IPS-20b (cell line): Measurements from ENCODE around the gene LRCH1.

ENCODE experiments used
- H3K27ac ChIP-seq: one replicate; pipeline ENCODE4 v1.5.1; 2013; ENCODE audit warnings: low read length
- H3K27me3 ChIP-seq: 2 replicates; pipeline ENCODE4 v1.6.1; 2013; ENCODE audit warnings: mild to moderate bottlenecking, low read length, inconsistent platforms; ENCODE audit not compliant: insufficient read depth
- H3K36me3 ChIP-seq: 2 replicates; pipeline ENCODE4 v1.6.1; 2013; ENCODE audit warnings: low read depth, mild to moderate bottlenecking, inconsistent platforms, low read length, moderate library complexity; ENCODE audit not compliant: insufficient read depth
- H3K4me1 ChIP-seq: 2 replicates; pipeline ENCODE4 v1.6.1; 2013; ENCODE audit warnings: mild to moderate bottlenecking, control low read depth, inconsistent platforms, low read length, moderate library complexity; ENCODE audit not compliant: insufficient read depth
- H3K4me3 ChIP-seq: 2 replicates; pipeline ENCODE4 v1.5.1; 2013; ENCODE audit warnings: mild to moderate bottlenecking, low read length, inconsistent platforms
- H3K9ac ChIP-seq: 2 replicates; pipeline ENCODE4 v1.6.1; 2013; ENCODE audit warnings: low read depth, mild to moderate bottlenecking, inconsistent platforms, low read length, moderate library complexity
- H3K9me3 ChIP-seq: 2 replicates; pipeline ENCODE4 v1.6.1; 2013; ENCODE audit warnings: mild to moderate bottlenecking, low read depth, low read length, inconsistent platforms; ENCODE audit not compliant: insufficient read depth

LRCH1 gene

GRCh38 chr13:46665633-46666482 lies 112.9 kb downstream of the LRCH1 start:
- peak overlapping the region; percentile 28; the same call in 1 of the 2 replicates for H3K4me3 ChIP-seq
- no peaks in the 10 kb centered on the region for H3K9me3 ChIP-seq
- H3K4me1 ChIP-seq = peaks cover 43% of the 10 kb centered on the region
- no peaks in the 10 kb centered on the region for H3K27me3 ChIP-seq
- H3K36me3 ChIP-seq = no peaks in the 10 kb centered on the region
- H3K9ac ChIP-seq = peak overlapping the region; percentile 46; the same call in 1 of the 2 replicates
- no peak overlapping the region for H3K27ac ChIP-seq

DNA sequence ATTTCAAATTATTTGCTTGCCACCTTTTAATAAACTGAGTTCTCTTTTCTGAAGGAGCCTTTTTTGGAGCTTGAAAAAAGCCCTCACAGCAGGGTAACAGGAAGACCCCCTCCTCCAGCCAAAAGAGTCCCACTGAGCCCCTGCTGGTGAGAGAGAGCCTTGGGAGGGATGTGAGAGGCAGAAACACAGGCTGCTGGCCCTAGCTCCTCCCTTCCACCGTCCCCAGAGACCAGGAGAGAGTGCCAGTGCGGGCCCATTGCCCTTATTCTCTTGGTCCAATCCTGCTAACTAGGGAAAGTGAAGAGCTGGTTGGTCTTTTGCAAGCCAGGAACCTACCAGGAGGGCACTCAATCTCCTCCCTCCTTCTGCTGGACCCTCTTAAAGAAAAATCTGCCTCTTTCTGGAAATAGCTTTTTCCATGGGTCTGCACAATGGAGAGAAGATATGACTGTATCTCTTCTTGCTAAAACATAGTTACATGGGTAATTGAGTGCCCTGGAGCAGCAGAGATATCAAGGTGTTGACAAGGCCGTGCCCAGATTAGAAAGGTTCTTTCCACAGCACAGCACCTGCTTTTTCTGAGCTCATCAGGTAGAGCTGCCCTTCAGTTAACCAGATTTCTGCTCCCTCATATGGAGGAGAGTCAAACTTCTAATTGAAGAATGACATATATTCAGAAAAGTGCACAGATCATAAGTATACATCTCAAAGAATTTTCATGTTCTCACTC lies 113.9 kb downstream of the LRCH1 start:
- Histone ChIP-seq H3K4me1 (peaks cover 43% of the 10 kb centered on the region), H3K27ac (no peak overlapping the region), H3K36me3 (no peaks in the 10 kb centered on the region), H3K9ac (no peak overlapping the region), H3K4me3 (peak overlapping the region; percentile 28; the same call in 1 of the 2 replicates), H3K27me3 (no peaks in the 10 kb centered on the region), H3K9me3 (no peaks in the 10 kb centered on the region)

DNA sequence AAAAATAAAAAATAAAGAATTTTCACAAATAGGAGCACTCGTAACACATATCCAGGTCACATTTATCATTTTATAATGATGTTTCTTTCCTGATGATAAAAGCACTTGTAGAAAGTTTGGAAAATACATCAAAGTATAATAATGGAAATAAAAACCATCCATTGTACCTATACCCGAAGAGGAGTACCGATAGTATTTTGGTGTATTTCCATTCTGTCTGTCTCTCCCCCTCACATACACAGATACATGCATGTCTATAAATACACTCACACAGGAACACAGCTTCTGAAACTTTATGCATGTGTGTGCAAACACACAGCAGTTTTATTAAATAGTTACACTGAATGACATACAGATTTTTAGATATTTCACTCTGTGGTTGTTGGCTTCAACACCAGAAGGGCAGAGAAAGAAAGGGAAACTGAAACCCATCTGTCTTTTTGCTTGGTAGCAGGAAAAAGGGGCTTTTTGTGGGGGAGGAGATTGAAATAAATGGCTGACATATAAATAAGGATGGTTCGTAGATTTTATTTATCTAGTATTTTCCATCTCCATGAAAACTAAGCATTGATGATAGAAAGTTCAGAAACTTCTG lies 114.8 kb downstream of the LRCH1 start:
- Histone ChIP-seq H3K4me3 (no peak overlapping the region), H3K36me3 (no peaks in the 10 kb centered on the region), H3K9ac (no peak overlapping the region), H3K27me3 (no peaks in the 10 kb centered on the region), H3K4me1 (peaks cover 37% of the 10 kb centered on the region), H3K27ac (no peak overlapping the region), H3K9me3 (no peaks in the 10 kb centered on the region)

DNA sequence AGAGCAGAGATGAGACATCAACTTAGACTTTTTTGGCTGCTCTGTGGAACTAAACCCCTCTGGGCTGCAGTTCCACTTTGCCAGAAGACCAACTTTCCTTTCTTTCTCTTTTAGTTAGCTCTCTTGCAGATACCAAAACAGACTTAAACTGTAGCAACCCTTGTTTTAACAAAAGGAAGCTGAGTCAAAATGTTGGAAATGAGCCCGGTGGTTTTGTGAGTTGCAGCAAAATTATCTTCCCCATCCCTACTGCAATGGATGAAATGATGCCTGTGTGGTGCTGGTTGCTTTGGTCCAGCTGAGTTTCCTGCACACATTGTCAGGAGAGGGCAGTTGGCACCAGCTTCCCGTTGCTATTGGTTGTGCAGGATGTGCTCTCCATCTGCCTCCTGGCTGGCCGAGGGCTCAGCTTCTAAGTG lies 115.3 kb downstream of the LRCH1 start:
- no peak overlapping the region for H3K4me3 ChIP-seq
- no peaks in the 10 kb centered on the region for H3K9me3 ChIP-seq
- H3K27ac ChIP-seq = no peak overlapping the region
- H3K9ac ChIP-seq = no peak overlapping the region
- no peaks in the 10 kb centered on the region for H3K36me3 ChIP-seq
- H3K4me1 ChIP-seq = peaks cover 33% of the 10 kb centered on the region
- no peaks in the 10 kb centered on the region for H3K27me3 ChIP-seq

DNA sequence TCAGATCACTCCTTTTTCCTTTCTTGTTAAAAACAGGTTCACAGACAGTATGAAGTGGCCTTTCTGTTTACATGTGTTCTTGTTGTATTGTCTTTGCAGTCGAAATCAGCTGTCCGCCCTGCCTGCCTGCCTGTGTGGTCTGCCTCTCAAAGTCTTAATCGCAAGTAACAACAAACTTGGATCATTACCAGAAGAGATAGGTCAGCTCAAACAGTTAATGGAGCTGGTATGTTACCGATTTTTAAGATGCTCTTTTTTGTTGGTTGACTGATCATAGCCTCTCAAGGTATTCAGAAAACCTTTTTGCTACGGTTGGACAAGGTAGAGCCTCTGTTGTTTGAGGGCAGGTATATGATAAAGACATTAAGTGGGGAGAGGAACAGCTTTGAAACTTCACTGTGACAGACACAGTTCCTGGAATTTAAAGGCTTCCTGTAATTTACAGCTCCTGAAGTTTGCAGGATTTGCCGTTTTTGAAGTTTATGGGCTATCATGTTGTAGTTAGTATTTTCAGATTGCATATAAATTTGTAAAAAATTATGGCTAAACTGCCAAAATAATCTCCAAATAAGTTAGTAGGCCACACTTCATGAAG lies 116.1 kb downstream of the LRCH1 start:
- Histone ChIP-seq H3K36me3 (no peaks in the 10 kb centered on the region), H3K4me1 (peaks cover 28% of the 10 kb centered on the region), H3K9me3 (no peaks in the 10 kb centered on the region), H3K4me3 (no peak overlapping the region), H3K27me3 (no peaks in the 10 kb centered on the region), H3K27ac (no peak overlapping the region), H3K9ac (no peak overlapping the region)

GRCh38 chr13:46672338-46673090 lies 119.5 kb downstream of the LRCH1 start:
- Histone ChIP-seq H3K4me1 (peaks cover 3% of the 10 kb centered on the region; the same call in 1 of the 2 replicates), H3K4me3 (no peak overlapping the region), H3K27ac (no peak overlapping the region), H3K9ac (no peak overlapping the region), H3K27me3 (no peaks in the 10 kb centered on the region), H3K9me3 (no peaks in the 10 kb centered on the region), H3K36me3 (no peaks in the 10 kb centered on the region)

GRCh38 chr13:46675016-46675415 lies 122.0 kb downstream of the LRCH1 start:
- Histone ChIP-seq H3K4me1 (no peaks in the 10 kb centered on the region), H3K27me3 (no peaks in the 10 kb centered on the region), H3K36me3 (no peaks in the 10 kb centered on the region), H3K27ac (no peak overlapping the region), H3K9me3 (no peaks in the 10 kb centered on the region), H3K4me3 (no peak overlapping the region), H3K9ac (no peak overlapping the region)

- Histone ChIP-seq H3K9me3 (no peaks in the 10 kb centered on the region), H3K9ac (no peak overlapping the region), H3K4me1 (no peaks in the 10 kb centered on the region), H3K27me3 (no peaks in the 10 kb centered on the region), H3K4me3 (no peak overlapping the region), H3K36me3 (no peaks in the 10 kb centered on the region), H3K27ac (no peak overlapping the region)
Measured at GRCh38 chr13:46676378-46676725, 123.4 kb downstream of the LRCH1 start.

- H3K36me3 ChIP-seq = no peaks in the 10 kb centered on the region
- H3K4me1 ChIP-seq = peaks cover 8% of the 10 kb centered on the region; the same call in 1 of the 2 replicates
- H3K9me3 ChIP-seq = no peaks in the 10 kb centered on the region
- H3K27ac ChIP-seq = no peak overlapping the region
- no peak overlapping the region for H3K9ac ChIP-seq
- no peak overlapping the region for H3K4me3 ChIP-seq
- no peaks in the 10 kb centered on the region for H3K27me3 ChIP-seq
Measured at GRCh38 chr13:46679369-46680120, 126.6 kb downstream of the LRCH1 start.

DNA sequence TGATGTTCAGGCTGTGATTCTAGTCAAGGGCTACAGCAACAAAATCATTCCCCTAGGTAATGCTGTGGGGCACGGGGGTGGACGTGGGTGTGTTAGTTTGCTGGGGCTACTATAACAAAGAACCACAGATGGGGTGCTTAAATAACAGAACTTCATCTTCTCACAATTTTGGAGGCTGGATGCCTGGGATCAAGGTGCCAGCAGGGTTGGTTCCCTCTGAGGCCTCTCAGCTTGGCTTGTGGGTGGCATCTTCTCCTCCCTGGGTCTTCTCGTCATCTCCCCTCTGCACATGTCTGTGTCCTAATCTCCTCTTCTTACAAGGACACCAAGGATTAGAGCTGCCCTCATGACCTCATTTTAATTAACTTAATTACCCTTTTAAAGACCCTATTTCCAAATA lies 129.0 kb downstream of the LRCH1 start:
- Histone ChIP-seq H3K27ac (no peak overlapping the region), H3K27me3 (no peaks in the 10 kb centered on the region), H3K9ac (no peak overlapping the region), H3K9me3 (no peaks in the 10 kb centered on the region), H3K4me3 (no peak overlapping the region), H3K36me3 (no peaks in the 10 kb centered on the region), H3K4me1 (peaks cover 17% of the 10 kb centered on the region)
